Measurements from ENCODE around the gene MYLK.

Gene MYLK

DNA sequence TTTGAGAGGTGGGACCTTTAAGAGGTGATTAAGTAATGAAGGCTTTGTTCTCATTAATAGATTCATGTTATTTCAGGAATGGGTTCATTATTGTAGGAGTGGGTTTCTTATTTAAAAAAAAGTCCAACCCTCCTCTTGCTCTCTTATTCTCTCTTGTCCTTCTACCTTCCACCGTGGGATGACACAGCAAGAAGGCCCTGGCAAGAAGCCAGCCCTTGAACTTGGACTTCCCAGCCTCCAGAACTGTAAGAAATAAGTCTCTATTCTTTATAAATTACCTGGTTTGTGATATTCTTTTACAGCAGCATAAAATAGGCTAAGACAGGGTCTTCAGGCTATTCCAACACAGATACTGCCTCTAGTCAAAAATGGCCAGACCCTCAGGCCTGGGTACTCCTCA lies 62.2 kb downstream of the MYLK start:
- DNase-seq (ENCODE audit: low read depth in 3 of 3), result no peak

DNA sequence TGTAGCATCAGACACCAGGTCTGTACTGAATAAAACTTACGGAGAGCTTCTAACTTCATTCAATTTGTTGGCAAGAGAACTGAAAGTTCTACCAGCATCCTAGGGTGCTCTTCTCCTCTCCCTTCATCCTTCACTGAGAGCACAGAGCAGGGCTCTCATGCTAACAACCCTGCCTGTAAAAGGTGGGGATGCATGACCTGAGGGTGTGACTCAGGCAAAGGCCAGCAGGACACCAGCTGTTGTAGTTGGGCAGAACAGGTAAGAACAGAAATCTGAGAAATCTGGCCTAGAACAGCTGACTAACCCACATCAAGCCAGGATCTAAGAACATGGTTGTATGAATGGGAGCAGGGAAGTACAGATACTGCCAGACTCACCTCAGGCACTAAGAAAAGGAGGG lies 64.2 kb downstream of the MYLK start:
- no peak for DNase-seq (ENCODE audit: low read depth in 3 of 3)

DNA sequence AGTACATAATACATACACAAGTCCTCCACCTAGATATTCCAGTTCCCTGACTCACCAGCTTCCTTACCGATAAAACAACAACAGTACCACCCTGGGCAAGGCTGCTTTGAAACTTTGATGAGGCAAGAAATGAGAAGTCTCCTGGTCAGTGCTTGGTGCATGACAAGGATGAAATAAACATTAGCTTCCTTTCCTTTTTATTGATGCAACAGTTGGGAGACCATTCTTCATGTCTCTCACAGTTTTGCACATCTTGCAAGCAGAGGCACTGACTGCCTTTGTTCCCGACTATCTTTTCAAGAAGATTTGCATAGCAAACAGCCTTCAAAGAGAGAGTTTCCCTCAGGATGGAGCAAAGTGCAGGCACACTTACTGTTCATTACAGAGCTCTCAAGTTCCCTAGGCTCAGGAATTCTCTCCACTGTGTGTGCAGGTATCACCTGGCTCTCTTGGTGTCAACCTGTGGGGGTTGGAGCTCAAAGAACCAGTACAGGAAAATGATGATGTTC lies 65.2 kb downstream of the MYLK start:
- no peak for DNase-seq (ENCODE audit: low read depth in 3 of 3)

DNA sequence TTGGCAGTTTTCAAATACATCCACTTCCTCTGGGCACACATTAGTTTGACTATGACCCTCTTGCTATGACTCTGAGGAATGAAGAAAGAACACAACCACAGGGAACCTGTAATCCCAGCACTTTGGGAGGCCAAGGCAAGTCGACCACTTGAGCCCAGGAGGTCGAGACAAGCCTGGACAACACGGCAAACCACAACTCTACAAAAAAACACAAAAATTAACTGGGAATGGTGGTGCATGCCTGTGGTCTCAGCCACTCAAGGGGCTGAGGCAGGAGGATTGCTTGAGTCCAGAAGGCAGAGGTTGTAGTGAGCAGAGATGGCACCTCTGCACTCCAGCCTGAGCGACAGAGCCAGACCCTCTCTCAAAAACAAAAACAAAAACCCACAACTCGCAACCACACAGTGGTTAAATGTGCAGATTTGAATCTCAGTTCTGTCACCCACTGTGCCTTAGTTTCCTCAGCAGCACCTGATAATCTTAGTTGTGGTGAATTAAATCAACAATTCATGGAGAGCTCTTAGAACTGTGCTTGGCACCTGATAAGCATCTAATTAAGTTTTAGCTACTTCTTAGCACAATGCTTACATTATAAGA lies 65.7 kb downstream of the MYLK start:
- DNase-seq (ENCODE audit: low read depth in 3 of 3), result no peak

DNA sequence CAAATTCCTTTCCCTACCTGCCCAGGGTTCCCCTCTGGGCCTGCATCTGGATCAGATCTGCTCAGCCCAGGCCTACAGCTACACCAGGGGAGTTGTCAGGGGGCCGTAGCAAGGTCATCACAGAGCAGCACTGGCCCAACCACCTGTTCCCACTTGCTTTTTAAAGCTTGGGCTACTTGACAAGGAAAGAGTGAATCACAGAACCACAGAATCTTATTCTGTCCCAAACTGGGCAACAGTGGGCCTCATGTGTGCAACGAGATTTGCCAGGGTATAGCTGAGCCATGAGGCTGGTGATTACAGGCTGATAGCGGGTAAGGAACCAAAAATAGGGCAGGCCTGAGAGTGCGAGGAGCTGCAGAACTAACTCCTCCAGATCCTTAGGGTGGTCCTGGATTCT lies 66.7 kb downstream of the MYLK start:
- no peak for DNase-seq (ENCODE audit: low read depth in 3 of 3)

DNA sequence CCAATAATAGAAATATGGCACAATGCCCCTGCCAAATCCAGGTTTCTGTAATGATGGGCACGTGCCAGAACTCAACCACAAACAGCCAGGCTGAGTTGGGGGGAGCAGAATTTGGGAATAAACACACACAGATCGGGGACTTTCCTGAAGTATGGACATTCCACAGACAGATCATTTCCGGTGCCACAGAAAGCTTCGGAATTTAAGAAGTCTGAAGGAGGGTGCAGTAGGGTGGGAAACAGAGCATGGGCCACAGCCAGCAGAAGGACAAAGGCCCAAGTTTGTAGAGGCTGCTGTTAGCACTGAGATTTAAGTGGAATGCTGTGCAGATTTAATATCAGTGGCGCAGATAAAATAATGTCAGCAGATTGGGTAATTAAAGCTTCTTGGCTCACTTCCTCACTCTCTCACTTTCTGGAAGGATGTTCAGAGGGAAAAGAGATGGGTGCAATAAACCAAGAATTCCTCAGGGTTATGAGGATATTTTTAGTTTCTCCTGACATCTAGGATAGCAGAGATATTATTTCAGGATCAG lies 67.4 kb downstream of the MYLK start:
- no peak for DNase-seq (ENCODE audit: low read depth in 3 of 3)

DNA sequence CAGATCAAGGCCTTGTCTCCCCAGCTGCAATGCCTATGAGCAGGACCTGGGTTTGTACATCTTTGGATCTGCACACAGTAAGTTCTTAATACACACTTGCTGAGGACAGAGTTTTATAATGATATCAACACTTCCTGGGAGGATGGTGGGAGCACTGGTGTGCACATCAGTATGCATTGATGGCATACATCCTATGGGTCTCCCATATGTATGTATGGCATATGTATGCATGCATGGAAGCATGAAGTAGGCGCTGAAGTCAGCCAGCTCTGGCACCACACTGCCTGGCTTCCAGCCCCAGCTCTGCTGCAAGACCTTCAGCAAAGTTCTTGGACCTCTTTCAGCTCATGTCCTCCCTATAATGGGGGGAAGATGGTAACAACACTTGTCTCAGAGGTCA lies 68.2 kb downstream of the MYLK start:
- DNase-seq (ENCODE audit: low read depth in 3 of 3), result no peak

DNA sequence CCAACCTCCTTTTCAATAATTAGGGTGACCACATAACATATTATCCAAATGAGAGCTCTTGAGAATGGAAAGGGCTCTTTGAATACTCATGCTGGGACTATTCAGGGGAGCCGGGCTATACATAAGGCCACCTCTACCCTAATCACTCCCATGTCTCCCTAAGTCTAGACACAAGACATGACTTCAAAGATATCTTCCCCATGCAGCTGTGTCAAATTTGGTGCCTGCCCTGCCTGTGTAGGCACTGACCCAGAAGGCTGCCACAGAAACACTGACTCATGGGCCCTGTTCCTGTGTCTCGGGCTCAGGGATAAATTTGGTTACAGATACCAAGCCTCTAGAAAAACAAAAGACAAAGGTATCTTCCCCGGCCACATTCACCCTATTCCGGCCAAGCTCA lies 70.3 kb downstream of the MYLK start:
- no peak for DNase-seq (ENCODE audit: low read depth in 3 of 3)

DNA sequence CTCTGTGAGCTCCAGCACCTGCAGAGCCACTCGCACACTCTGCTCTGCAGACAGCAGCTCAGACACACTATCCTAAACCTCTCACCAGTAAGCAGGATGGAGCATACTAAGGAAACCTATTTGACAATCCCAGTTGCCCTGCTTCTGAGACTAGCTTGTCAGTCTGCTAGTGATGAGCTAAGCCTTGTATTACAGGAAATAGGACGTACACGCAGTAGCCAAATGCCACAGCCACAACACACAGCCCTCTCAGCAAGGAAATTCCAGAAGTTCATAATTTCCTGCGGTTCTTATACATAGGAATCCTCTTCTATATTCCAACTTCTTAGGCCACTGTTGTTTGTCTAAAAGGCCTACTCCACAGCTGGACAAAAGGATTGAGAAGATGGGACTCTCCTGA lies 74.5 kb downstream of the MYLK start:
- no peak for DNase-seq (ENCODE audit: low read depth in 3 of 3)

DNA sequence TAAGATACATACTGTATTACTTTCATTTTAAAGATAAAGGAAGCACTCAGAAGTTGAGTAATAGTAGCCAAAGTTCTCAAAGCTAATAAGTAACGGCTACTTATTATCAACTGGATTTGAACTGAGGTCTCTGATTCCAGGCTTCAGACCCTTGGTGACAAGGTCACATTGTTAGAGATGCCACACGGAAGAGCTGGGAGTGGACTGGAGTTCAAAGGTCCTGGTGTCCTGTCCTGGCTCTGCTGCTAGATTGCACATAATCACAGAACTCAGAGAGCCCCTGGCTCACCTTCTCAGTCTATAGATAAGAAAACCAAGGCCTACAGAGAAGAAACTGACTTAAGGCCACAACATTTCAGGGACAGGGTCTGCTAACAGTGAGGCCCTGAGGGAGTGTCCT lies 75.3 kb downstream of the MYLK start:
- DNase-seq (ENCODE audit: low read depth in 3 of 3), result no peak

DNA sequence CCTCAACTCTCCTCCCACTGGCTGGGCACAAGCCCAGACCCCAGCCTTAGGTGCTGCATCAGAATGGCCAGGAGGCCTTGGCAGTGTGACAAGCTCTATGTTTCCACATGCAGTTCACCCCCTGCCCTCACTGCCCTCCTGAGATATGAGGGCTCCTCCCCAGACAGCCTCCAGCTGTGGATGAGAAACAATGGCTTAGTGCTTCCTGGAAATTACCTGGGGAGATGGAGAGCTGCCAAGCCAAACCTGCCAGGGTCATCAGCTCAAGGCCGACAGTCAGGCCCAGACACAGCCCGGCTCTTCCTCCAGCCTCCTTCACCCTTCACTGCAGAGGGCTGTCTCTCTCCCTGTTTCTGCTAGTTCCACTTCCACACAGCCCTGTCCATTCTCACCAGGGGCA lies 76.3 kb downstream of the MYLK start:
- DNase-seq (ENCODE audit: low read depth in 3 of 3), result no peak

DNA sequence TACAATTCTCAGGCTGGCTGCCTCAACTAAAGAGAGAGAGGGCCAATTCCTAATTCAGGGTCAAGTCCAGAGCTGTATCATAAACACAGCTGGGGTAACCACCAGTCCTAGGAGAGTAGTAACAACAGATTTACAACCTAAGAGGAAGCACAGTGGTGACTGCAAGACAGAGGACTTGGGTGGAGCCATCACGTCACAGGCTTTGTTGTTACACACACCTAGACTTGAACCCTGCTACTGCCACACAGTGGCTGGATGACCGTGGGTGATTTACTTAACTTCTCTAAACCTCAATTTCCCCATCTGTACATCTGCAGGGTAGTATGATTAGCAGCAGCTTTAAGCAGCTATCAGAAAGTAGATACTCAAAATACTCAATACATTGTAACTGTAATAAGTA lies 78.6 kb downstream of the MYLK start:
- DNase-seq (ENCODE audit: low read depth in 3 of 3), result no peak

DNA sequence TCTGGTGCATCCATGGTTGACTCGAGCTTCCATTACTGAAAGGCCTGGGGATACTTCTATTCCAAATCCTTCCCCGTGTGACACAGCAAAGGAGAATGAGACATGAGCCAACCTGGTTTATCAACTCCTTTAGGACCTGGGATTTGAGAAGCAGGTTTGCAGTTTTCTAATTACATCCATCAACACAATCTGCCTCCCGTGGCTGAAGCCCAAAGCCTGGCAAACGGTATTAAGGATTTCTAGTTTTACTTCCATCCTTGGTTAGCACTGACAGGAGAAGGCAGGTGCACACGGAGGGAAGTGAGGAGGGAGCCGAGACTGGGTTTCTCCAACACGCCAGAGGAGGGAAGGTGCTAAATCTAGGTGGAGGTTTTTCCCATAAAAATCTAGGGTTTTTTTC lies 79.0 kb downstream of the MYLK start:
- DNase-seq (ENCODE audit: low read depth in 3 of 3), result no peak

DNA sequence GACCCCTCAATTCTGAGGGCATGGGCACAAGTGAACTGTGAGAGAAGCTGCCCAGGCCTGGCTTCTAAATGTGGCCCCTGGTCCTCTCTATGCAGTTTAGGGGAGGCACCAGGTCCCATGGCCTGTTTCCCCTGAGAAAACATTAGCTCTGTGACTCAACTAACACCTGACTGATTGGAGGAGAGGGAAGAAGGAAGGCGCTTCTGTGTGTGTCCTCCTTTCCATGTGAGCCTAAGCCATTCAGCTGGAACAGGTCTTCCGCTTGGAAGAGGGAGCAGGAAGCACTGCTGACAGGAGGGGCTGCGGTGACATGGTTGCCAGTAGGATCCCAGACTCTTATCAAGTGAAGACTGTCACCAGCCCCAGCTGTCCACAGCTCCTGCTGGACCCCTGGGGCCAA lies 79.5 kb downstream of the MYLK start:
- DNase-seq (ENCODE audit: low read depth in 3 of 3), result no peak

DNA sequence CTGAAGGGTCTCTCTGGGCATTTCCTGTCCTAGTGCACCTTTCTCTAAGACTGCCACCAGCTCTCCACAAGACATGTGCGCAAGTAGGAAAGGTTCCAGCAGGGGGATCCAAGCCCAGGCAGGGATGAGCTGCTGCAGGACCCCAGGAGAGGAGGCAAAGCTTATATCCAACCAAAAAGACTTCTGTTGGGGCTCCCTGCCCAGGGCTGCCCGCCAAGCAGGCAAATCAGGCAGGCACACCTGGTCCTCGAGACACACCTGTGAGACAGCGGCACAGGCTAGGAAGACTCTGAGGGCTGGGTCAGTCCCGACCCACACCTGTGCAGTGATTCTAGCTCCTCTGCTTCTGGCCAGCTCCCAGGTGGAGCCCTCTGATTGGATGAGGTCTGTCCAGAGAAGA lies 80.6 kb downstream of the MYLK start:
- no peak for DNase-seq (ENCODE audit: low read depth in 3 of 3)

DNA sequence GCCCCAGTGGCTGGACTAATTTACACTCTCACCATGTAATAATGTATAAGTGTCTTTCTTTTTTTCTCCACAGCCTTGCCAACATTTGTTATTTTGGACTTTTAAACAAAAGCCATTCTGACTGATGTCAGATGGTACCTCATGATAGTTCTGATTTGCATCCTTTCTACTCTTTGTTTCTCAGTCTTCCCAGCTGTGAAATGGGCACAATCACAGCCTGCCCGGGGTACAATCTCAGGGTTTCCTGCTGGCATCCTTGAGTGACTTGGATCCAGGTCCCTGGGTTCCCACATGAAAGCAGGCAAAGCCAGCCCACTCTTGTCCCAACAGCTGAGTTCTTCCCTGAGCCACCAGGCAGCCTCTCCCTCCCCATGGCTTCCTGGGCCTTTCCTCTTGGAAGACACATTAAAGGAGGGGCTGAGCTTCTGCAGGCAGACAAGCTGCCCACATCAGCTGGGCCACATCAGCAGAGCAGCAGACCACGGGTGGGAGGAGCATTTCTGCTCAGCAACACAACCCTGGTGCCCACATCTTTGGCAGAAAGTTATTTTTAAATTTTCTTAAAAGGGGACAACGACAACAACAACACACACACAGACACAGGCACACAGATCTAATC lies 82.0 kb downstream of the MYLK start:
- DNase-seq (ENCODE audit: low read depth in 3 of 3), result no peak

DNA sequence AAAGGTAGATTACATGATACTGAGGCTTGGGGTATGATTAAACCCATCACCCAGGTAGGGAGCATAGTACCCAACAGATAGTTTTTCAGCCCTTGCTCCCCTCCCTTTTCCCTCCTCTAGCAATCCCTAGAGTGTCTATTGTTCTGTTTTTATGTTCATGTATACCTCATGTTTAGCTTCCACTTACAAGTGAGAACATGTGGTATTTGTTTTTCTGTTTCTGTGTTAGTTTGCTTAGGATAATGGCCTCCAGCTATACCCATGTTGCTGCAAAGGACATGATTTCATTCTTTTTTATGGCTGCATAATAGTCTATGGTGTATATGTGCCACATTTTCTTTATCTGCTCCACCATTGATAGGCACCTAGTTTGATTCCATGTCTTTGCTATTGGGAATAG lies 82.7 kb downstream of the MYLK start:
- no peak for DNase-seq (ENCODE audit: low read depth in 3 of 3)

DNA sequence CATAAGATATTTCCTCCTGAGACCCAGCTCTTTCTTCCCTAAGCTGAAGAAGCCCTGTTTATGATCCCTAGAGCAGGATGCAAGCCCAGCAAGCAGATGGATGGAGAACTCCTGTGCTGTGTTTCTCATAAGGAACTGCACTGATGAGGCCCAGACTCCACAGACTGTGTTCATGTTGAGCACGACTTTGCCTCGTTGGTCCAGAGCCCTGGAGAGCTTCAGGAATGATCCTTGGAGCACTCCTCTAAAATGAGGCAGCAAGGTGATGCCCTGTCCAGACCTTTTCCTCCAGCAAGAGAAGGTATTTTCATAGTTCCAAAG lies 83.8 kb downstream of the MYLK start:
- DNase-seq (ENCODE audit: low read depth in 3 of 3), result no peak

DNA sequence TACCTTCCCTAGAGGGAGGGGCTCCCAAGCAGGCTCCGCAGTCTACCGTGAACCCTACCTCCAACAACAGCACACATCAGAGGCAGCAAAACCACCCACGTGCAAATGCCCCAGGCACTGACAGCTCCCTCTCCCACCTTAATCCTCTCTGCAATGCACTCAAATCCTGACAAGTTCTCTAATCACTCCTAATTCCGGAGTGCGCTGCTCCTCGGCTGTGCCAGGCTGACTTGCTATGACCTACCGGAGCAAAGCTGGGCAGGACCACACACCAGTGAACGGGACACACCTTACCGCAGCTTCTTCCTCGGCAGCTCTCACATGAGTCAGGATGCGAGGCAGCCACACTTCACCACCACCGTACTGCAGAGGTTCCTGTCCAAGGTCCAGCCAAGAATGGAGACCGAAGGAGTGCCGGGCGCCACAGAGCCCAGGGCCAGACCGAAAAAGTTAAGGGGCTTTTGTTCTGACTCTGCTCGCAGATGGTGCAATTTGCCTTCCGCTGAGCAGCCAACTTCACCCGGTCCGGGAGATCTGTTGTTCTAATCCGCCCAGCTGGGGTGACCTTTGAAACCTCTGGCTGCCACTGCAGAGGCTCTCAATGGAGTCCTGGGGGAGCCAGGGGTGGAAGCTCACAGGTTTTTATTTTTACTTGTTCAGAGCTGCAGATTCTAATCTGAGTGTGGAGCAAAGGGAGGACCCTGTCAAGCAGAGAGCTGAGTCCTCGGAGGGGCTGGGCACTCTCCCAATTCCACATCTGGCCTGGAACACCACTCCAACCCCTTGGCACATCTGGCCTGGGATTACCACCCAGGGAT lies 84.4 kb downstream of the MYLK start:
- no peak for DNase-seq (ENCODE audit: low read depth in 3 of 3)

DNA sequence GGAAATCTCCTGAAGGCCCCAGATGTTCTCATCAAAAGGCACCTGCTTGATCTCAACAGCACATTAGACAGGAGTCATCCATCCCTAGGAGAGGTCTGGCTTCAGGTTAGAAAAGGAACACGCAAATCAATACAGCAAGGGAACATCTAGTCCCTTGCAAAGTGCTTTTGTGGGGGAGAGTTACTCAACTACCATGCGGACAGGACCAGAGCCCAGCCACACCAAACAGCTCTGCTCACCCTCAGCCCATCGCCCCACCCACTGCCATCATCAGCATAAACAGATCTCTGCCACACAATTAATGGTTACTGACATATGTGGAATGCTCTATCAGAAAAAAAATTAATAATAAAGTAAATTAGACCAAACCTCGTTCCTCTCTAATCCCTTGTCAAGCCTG lies 85.6 kb downstream of the MYLK start:
- no peak for DNase-seq (ENCODE audit: low read depth in 3 of 3)

DNA sequence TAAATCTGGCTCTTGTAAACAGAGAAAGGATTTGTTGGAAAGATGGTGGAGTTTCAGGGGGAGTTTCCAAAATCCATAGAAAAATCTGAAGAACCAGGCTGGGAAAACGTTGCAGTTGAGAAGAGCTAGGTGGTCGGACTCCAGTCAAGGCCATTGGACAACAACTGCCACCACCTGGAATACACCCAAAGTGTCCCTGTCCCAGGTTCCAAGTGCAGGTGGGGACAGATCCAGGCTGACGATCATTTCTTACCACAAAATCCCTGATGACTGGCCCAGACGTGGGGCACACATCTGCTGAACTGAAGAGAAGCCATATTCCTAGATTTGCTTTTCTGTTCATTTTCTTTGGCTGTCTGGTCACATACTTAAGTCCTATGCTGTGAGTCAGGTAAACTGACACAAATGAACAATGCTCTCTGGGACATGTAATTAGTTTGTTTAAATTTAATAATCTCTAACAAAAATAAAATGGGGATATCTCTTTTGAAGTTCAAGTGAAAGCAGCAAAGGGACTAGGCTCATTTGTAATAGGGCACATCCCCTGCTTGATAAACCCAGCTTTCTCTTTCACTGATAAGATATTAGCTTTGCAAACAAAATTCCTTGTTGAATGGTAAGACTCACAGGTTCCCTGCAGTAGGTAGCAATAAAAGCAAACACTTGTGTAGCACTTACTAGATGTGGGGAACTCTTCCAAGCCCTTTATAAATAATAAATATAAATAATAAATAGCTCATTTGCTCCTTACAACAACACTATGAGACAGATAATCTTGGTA lies 88.5 kb downstream of the MYLK start:
- no peak for DNase-seq (ENCODE audit: low read depth in 3 of 3)

DNA sequence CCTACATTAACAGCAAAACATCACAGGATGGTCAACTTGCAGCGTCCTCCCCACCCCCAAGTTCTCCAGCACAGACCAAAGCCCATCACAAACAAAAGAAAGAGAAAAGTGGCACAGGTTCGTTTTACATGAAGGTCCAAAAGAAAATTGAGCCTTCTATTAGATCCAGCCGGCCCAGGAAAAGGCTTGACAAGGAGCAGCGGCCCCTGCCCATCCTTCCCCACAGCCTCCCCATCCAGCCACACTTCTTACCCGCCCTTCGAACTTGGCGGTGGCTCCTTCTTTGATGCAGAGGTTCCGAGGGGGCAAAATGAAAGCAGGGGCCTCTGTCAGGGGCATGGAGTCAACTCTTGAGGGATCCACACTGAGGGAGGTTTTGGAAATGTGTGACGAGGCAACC lies 90.7 kb downstream of the MYLK start:
- no peak for DNase-seq (ENCODE audit: low read depth in 3 of 3)

Data from stimulated activated CD4-positive, alpha-beta T cell treated with anti-CD3 and anti-CD28 coated beads, TNF-alpha, amount 100 ng/mL, for 48 hours (primary cell).